DND-41 (cell line): Measurements from ENCODE around the gene ZFAND2B.

Source experiments
- ATAC-seq: fragments of 200-7000 bp; cut with Tn5 transposase; 3 replicates; pipeline ENCODE4 v1.9.1; 2021; ENCODE audit warnings: low read depth; ENCODE audit not compliant: insufficient read depth
- DNase-seq: peaks from one replicate; pipeline ENCODE4 v3.0.0-alpha.2; 2020
- H2AFZ ChIP-seq: 2 replicates; pipeline ENCODE4 v1.6.0; 2012; ENCODE audit warnings: low read depth, low read length
- H3K27ac ChIP-seq: 2 replicates; pipeline ENCODE4 v1.5.1; 2012; ENCODE audit warnings: low read length, inconsistent platforms
- H3K27me3 ChIP-seq: fragments of 200-600 bp; sonication (generic); 2 replicates; pipeline ENCODE4 v1.6.0; 2012; ENCODE audit warnings: low read length, mild to moderate bottlenecking, inconsistent platforms; ENCODE audit not compliant: insufficient read depth, poor library complexity
- H3K36me3 ChIP-seq: 2 replicates; pipeline ENCODE4 v1.5.1; 2012; ENCODE audit warnings: low read length, inconsistent platforms; ENCODE audit not compliant: insufficient read depth
- H3K4me1 ChIP-seq: 2 replicates; pipeline ENCODE4 v1.5.1; 2012; ENCODE audit warnings: mild to moderate bottlenecking, low read length; ENCODE audit not compliant: insufficient read depth
- H3K4me2 ChIP-seq: 2 replicates; pipeline ENCODE4 v1.6.0; 2012; ENCODE audit warnings: mild to moderate bottlenecking, moderate library complexity, low read length, inconsistent platforms; ENCODE audit not compliant: insufficient read depth
- H3K4me3 ChIP-seq, 2 experiments: fragments of 200-600 bp in 1 of 2; shearing (Covaris generic) in 1 of 2; 2 replicates each; pipeline ENCODE4 v1.5.1; 2012 to 2016; ENCODE audit warnings: inconsistent platforms in 2 of 2, low read length in 2 of 2, mild to moderate bottlenecking in 2 of 2, low read depth in 1 of 2, moderate library complexity in 1 of 2
- H3K79me2 ChIP-seq: 2 replicates; pipeline ENCODE4 v1.6.0; 2012; ENCODE audit warnings: low read length, inconsistent platforms; ENCODE audit not compliant: insufficient read depth
- H3K9ac ChIP-seq: 2 replicates; pipeline ENCODE4 v1.6.0; 2012; ENCODE audit warnings: low read depth, mild to moderate bottlenecking, inconsistent platforms, low read length, moderate library complexity
- H3K9me3 ChIP-seq: 2 replicates; pipeline ENCODE4 v1.5.1; 2012; ENCODE audit warnings: low read length, moderate library complexity, mild to moderate bottlenecking, inconsistent platforms; ENCODE audit not compliant: insufficient read depth, severe bottlenecking
- H4K20me1 ChIP-seq: 2 replicates; pipeline ENCODE4 v1.6.0; 2012; ENCODE audit warnings: low read length; ENCODE audit not compliant: insufficient read depth
- CTCF ChIP-seq: IDR thresholded peaks from 2 replicates; pipeline ENCODE4 v1.5.1; 2012; ENCODE audit warnings: borderline replicate concordance, low read length, moderate library complexity, mild to moderate bottlenecking; ENCODE audit not compliant: poor library complexity, severe bottlenecking; ENCODE audit errors: extremely low read depth
- EZH2 ChIP-seq: IDR thresholded peaks from 3 replicates; pipeline ENCODE4 v1.6.1; 2012; ENCODE audit warnings: borderline replicate concordance, low read depth, mild to moderate bottlenecking, moderate library complexity, low read length, inconsistent platforms; ENCODE audit not compliant: severe bottlenecking

ZFAND2B gene

GRCh38 chr2:219167997-219168396, 38.6 kb upstream of the ZFAND2B start:
- H2AFZ ChIP-seq = no peak overlapping the region
- no peak overlapping the region for H3K27ac ChIP-seq
- TF ChIP-seq EZH2 = no peak
- TF ChIP-seq CTCF = no peak
- peaks cover 2% of the 10 kb centered on the region; the same call in 1 of the 2 replicates for H4K20me1 ChIP-seq
- no peaks in the 10 kb centered on the region for H3K79me2 ChIP-seq
- no peak overlapping the region for H3K4me3 ChIP-seq
- ATAC-seq (no peak), DNase-seq (no peak)
- H3K36me3 ChIP-seq = peaks cover 22% of the 10 kb centered on the region
- H3K27me3 ChIP-seq = no peaks in the 10 kb centered on the region
- H3K9me3 ChIP-seq = no peaks in the 10 kb centered on the region
- no peak overlapping the region for H3K9ac ChIP-seq
- H3K4me1 ChIP-seq = no peaks in the 10 kb centered on the region
- no peak overlapping the region for H3K4me2 ChIP-seq

- no peak overlapping the region for H3K9ac ChIP-seq
- H2AFZ ChIP-seq = no peak overlapping the region
- ATAC-seq = no peak
These were observed 38.1 kb upstream of the ZFAND2B start for GRCh38 chr2:219168526-219168925.

GRCh38 chr2:219168932-219169331, 37.6 kb upstream of the ZFAND2B start:
- H3K79me2 ChIP-seq = no peaks in the 10 kb centered on the region
- H3K27ac ChIP-seq = no peak overlapping the region
- no peak overlapping the region for H2AFZ ChIP-seq
- H3K27me3 ChIP-seq = no peaks in the 10 kb centered on the region
- no peak for TF ChIP-seq EZH2
- TF ChIP-seq CTCF = no peak
- H3K9ac ChIP-seq = no peak overlapping the region
- H3K4me2 ChIP-seq = no peak overlapping the region
- peaks cover 31% of the 10 kb centered on the region for H3K36me3 ChIP-seq
- H3K9me3 ChIP-seq = no peaks in the 10 kb centered on the region
- H3K4me1 ChIP-seq = no peaks in the 10 kb centered on the region
- no peak for ATAC-seq
- H4K20me1 ChIP-seq = peaks cover 4% of the 10 kb centered on the region; the same call in 1 of the 2 replicates
- DNase-seq = no peak
- no peak overlapping the region for H3K4me3 ChIP-seq

More at GRCh38 chr2:219168526-219168925, 38.1 kb upstream of the ZFAND2B start:
- no peak for DNase-seq
- H3K79me2 ChIP-seq = no peaks in the 10 kb centered on the region
- H3K27ac ChIP-seq = no peak overlapping the region
- no peak for TF ChIP-seq CTCF
- TF ChIP-seq EZH2 = no peak
- peaks cover 27% of the 10 kb centered on the region for H3K36me3 ChIP-seq
- no peak overlapping the region for H3K4me2 ChIP-seq
- no peaks in the 10 kb centered on the region for H3K4me1 ChIP-seq
- no peaks in the 10 kb centered on the region for H3K9me3 ChIP-seq
- H3K27me3 ChIP-seq = no peaks in the 10 kb centered on the region
- H4K20me1 ChIP-seq = peaks cover 4% of the 10 kb centered on the region; the same call in 1 of the 2 replicates
- H3K4me3 ChIP-seq = no peak overlapping the region
